ENCODE measurements around the gene FABP7.

The FABP7 gene

DNA sequence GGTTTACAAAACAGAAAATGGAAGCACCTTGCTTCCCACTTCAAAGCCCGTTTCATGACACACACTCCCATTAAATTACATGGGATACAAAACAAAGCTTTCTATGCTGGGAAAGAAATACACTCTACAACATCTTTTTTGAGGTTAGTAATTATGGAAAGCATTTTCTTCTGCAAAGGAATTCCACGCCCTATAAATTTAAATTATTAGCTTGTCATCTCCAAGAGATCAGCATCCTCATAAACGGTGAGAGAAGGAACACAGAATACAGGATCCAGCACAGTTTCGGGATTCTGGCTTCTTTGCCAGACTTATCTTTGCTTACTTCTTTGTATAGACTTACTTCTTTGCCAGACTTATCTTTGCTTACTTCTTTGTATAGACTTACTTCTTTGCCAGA lies 8.2 kb downstream of the FABP7 start:
- CTCF ChIA-PET: no interaction called here
- POLR2A ChIA-PET: no interaction called here
- TF ChIP-seq SUZ12 (IDR thresholded peaks at IDR 0.05) (no peak), ELF4 (IDR thresholded peaks at IDR 0.05) (no peak), FOXK2 (IDR thresholded peaks at IDR 0.05) (no peak), CTBP1 (IDR thresholded peaks at IDR 0.05; ENCODE audit: borderline replicate concordance) (no peak), ARNT (IDR thresholded peaks at IDR 0.05) (no peak), TARDBP (IDR thresholded peaks at IDR 0.05) (no peak), FOXA1 (IDR thresholded peaks at IDR 0.05) (no peak), HDGF (IDR thresholded peaks at IDR 0.05; ENCODE audit: borderline replicate concordance) (no peak), FOXM1 (IDR thresholded peaks at IDR 0.05; ENCODE audit: borderline replicate concordance) (no peak), SP1 (IDR thresholded peaks at IDR 0.05) (no peak), L3MBTL2 (conservative IDR thresholded peaks at IDR 0.05) (no peak), BHLHE40 (IDR thresholded peaks at IDR 0.05; ENCODE audit: borderline replicate concordance) (no peak), NFRKB (IDR thresholded peaks at IDR 0.05) (no peak)
- TF ChIP-seq, protein P1, sequence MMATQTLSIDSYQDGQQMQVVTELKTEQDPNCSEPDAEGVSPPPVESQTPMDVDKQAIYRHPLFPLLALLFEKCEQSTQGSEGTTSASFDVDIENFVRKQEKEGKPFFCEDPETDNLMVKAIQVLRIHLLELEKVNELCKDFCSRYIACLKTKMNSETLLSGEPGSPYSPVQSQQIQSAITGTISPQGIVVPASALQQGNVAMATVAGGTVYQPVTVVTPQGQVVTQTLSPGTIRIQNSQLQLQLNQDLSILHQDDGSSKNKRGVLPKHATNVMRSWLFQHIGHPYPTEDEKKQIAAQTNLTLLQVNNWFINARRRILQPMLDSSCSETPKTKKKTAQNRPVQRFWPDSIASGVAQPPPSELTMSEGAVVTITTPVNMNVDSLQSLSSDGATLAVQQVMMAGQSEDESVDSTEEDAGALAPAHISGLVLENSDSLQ (IDR thresholded peaks at IDR 0.05): no peak
- DNase-seq (ENCODE audit: extremely low spot score): no peak

DNA sequence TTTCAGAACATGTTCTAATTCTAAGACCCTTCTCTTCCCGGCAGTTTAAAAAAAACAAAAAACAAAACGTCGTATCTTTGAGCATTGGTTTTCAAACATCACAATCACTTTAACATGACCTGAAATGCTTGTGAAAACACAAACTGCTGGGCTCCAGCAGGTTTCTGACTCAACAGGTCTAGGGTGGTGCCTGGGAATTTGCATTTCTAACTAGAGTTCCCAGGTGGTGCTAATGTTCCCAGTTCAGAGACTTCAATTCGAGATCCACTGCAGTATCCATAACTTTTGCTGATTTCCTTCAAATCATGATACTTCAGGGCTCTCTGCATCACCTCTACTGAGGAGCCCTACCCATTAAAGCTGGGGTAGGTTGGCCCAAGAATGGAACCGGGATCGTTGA lies 8.7 kb downstream of the FABP7 start:
- TF ChIP-seq L3MBTL2 (conservative IDR thresholded peaks at IDR 0.05) (no peak), CTBP1 (IDR thresholded peaks at IDR 0.05; ENCODE audit: borderline replicate concordance) (no peak), FOXM1 (IDR thresholded peaks at IDR 0.05; ENCODE audit: borderline replicate concordance) (no peak), ZNF384 (IDR thresholded peaks at IDR 0.05) (no peak), FOXA1 (IDR thresholded peaks at IDR 0.05) (no peak), HDGF (IDR thresholded peaks at IDR 0.05; ENCODE audit: borderline replicate concordance) (no peak), SP1 (IDR thresholded peaks at IDR 0.05) (no peak), FOXK2 (IDR thresholded peaks at IDR 0.05) (no peak), NFRKB (IDR thresholded peaks at IDR 0.05) (no peak), ELF4 (IDR thresholded peaks at IDR 0.05) (no peak), LEF1 (IDR thresholded peaks at IDR 0.05; ENCODE audit: borderline replicate concordance) (no peak), ARNT (IDR thresholded peaks at IDR 0.05) (no peak), TARDBP (IDR thresholded peaks at IDR 0.05) (no peak), BHLHE40 (IDR thresholded peaks at IDR 0.05; ENCODE audit: borderline replicate concordance) (no peak)
- TF ChIP-seq, protein P1 (IDR thresholded peaks at IDR 0.05): no peak
- ChIA-PET POLR2A (interaction anchor here (0.8 to 1.9 kb wide), 3 partner anchors 10 to 25 kb away, joined by 3 to 16 read pairs (median 8); no protein-coding TSS in a partner anchor), CTCF (no interaction called here)
- no peak for DNase-seq (ENCODE audit: extremely low spot score)

DNA sequence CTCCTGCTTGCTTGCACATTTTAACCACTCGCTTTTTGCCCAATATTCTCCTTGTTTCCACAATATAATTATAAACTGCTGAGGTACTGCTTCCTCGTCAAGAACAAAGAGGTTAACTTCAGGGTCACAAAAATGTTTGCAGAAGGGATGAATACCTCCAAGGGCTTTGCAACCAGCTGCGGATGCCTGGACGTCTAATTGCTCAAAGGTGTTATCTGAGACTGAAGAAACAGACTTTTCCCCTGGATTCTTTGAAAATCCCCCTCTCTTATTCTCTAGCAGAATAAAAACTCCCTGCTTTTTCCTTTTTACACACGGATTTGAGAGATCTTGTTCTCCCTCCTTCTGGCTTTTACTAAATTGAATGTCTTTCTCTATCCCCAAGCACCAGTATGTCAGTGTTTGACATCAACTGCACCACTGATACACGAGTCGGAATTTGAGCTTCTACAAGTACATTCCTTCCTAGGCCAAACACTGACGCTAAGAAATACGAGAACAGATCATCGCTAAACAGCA lies 9.2 kb downstream of the FABP7 start:
- DNase-seq (ENCODE audit: extremely low spot score): no peak
- POLR2A ChIA-PET: interaction anchor here (0.8 to 1.9 kb wide), 12 partner anchors 9 to 61 kb away, joined by 3 to 16 read pairs (median 6); partner anchors contain the start of gene FABP7
- CTCF ChIA-PET: interaction anchor here (0.6 to 2.1 kb wide), 6 partner anchors 12 to 957 kb away, joined by 3 to 11 read pairs (median 5); no protein-coding TSS in a partner anchor
- TF ChIP-seq ELF4 (IDR thresholded peaks at IDR 0.05): no peak
- no peak for TF ChIP-seq L3MBTL2 (conservative IDR thresholded peaks at IDR 0.05)
- no peak for TF ChIP-seq FOXM1 (IDR thresholded peaks at IDR 0.05; ENCODE audit: borderline replicate concordance)
- TF ChIP-seq ARNT (IDR thresholded peaks at IDR 0.05): no peak
- TF ChIP-seq FOXK2 (IDR thresholded peaks at IDR 0.05): no peak
- TF ChIP-seq FOXA1 (IDR thresholded peaks at IDR 0.05): no peak
- no peak for TF ChIP-seq SUZ12 (IDR thresholded peaks at IDR 0.05)
- TF ChIP-seq, protein P1 (IDR thresholded peaks at IDR 0.05): no peak
- no peak for TF ChIP-seq HDGF (IDR thresholded peaks at IDR 0.05; ENCODE audit: borderline replicate concordance)
- no peak for TF ChIP-seq CTBP1 (IDR thresholded peaks at IDR 0.05; ENCODE audit: borderline replicate concordance)
- TF ChIP-seq SP1 (IDR thresholded peaks at IDR 0.05): no peak
- no peak for TF ChIP-seq BHLHE40 (IDR thresholded peaks at IDR 0.05; ENCODE audit: borderline replicate concordance)
- TF ChIP-seq NFRKB (IDR thresholded peaks at IDR 0.05): no peak

DNA sequence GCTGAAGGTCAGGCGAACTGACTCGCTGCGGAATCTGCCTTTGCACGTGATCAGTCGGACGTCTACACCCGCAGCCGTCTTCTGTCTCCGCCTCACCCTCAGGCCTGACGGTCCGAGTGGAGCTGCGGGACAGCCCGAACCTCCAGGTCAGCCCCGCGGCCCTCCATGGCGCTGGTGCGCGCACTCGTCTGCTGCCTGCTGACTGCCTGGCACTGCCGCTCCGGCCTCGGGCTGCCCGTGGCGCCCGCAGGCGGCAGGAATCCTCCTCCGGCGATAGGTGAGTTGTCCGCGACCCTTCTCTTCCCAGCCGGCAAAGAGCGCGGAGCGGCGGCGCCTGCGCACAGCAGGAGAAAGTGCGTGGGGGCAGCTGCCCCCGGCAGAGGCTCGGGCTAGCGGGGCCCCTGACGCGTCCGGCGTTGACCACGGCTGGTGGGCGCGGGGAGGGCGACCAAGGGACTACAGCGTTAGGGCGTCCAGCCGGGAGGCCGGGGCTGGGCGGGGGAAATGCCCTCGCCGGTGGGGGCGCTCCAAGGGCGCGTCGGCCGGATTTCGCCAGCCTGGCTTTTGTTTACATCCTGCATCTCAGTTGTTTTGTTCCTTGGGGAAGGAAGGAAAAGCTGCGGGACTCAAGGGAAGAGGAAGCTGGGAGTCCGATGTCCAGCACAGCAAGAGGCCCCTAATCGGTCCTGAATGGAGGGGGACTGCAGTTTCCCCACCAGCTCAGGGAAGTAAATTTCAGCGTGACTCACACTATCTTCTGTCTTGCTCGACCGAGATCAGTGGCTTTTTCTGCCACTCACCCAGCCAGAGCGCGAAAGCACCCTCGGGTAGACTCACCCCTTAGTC lies 9.9 kb downstream of the FABP7 start, which contains the start of gene SMPDL3A:
Gene SMPDL3A (plus strand): TSS at position 77 of the 846 bp plus-strand sequence. CDS start 89 bp downstream, at position 166.
- CTCF ChIA-PET: interaction anchor here (0.6 to 2.1 kb wide), 9 partner anchors 9 to 957 kb away, joined by 3 to 11 read pairs (median 3); no protein-coding TSS in a partner anchor
- POLR2A ChIA-PET: interaction anchor here (0.8 to 1.9 kb wide), 17 partner anchors 8 to 62 kb away, joined by 3 to 16 read pairs (median 4); partner anchors contain the start of gene FABP7
- DNase-seq (ENCODE audit: extremely low spot score): peak; percentile 73
- TF ChIP-seq FOXM1 (IDR thresholded peaks at IDR 0.05; ENCODE audit: borderline replicate concordance) (peak; percentile 71; the same call in 1 of the 2 replicates), L3MBTL2 (conservative IDR thresholded peaks at IDR 0.05) (peak; percentile 84), TARDBP (IDR thresholded peaks at IDR 0.05) (no peak)

DNA sequence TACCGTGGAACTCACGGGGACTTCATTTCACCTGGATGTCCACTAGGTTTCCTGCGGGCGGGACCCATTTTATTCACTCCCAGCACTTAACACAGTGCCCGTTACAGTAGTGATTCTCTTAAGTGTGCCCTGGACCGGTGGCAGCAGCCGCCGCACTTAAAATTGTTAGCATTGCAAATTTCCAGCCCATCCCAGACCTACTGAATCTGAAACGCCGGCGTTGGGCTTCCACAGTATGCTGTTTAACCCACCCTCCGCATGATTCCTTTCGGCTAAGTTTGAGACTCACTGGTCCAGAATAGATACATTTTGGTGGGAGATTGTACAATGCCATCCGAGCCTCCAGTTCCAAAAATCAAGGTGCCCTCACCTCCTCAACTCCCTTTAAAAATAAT lies 10.5 kb downstream of the FABP7 start:
- DNase-seq (ENCODE audit: extremely low spot score): no peak
- TF ChIP-seq SP1 (IDR thresholded peaks at IDR 0.05): no peak
- no peak for TF ChIP-seq L3MBTL2 (conservative IDR thresholded peaks at IDR 0.05)
- TF ChIP-seq HDGF (IDR thresholded peaks at IDR 0.05; ENCODE audit: borderline replicate concordance): no peak
- TF ChIP-seq, protein P1 (IDR thresholded peaks at IDR 0.05): no peak
- no peak for TF ChIP-seq CTBP1 (IDR thresholded peaks at IDR 0.05; ENCODE audit: borderline replicate concordance)
- no peak for TF ChIP-seq ARNT (IDR thresholded peaks at IDR 0.05)
- no peak for TF ChIP-seq FOXK2 (IDR thresholded peaks at IDR 0.05)
- TF ChIP-seq NFRKB (IDR thresholded peaks at IDR 0.05): no peak
- TF ChIP-seq TARDBP (IDR thresholded peaks at IDR 0.05): no peak
- no peak for TF ChIP-seq FOXA1 (IDR thresholded peaks at IDR 0.05)
- TF ChIP-seq SUZ12 (IDR thresholded peaks at IDR 0.05): no peak
- no peak for TF ChIP-seq BHLHE40 (IDR thresholded peaks at IDR 0.05; ENCODE audit: borderline replicate concordance)
- no peak for TF ChIP-seq FOXM1 (IDR thresholded peaks at IDR 0.05; ENCODE audit: borderline replicate concordance)
- TF ChIP-seq ZNF384 (IDR thresholded peaks at IDR 0.05): no peak
- no peak for TF ChIP-seq ELF4 (IDR thresholded peaks at IDR 0.05)
- no peak for TF ChIP-seq LEF1 (IDR thresholded peaks at IDR 0.05; ENCODE audit: borderline replicate concordance)
- CTCF ChIA-PET: interaction anchor here (0.6 to 2.1 kb wide), 5 partner anchors 8 to 594 kb away, joined by 3 to 11 read pairs (median 3); no protein-coding TSS in a partner anchor
- POLR2A ChIA-PET: interaction anchor here (0.8 to 1.9 kb wide), 14 partner anchors 8 to 63 kb away, joined by 3 to 16 read pairs (median 4); partner anchors contain the start of gene FABP7

Data from HEK293T (cell line).